Motor neuron (in vitro differentiated cells): ENCODE results near the gene TAMM41. TPM values are rescaled to one million over a fixed set of nuclear protein-coding genes. Genes with fewer than 3 reads are reported as not detected.
A peak's percentile ranks its signal among the peaks of the same experiment; 100 is the strongest.
"Not testable (repeated sequence)": the region's sequence is repeated elsewhere in the genome, so short reads cannot be mapped to it uniquely, and the experiment has no call there.

Experiments used
- ATAC-seq, 8 experiments: fragments of 200-7000 bp; cut with Tn5 transposase; replicated peaks in 6 of 8; 2 replicates each; pipeline ENCODE4 v1.8.0; 2021; ENCODE audit warnings: mild to moderate bottlenecking in 8 of 8, moderate library complexity in 8 of 8
- H3K27ac ChIP-seq, 2 donors: fragments of 250-450 bp; sonication (Bioruptor Pico); 2 replicates each; pipeline ENCODE4 v1.9.0; 2021; ENCODE audit warnings: antibody characterized with exemption in 2 of 2, mild to moderate bottlenecking in 2 of 2, moderate library complexity in 1 of 2
- H3K4me1 ChIP-seq, 2 donors: fragments of 250-450 bp; sonication (Bioruptor Pico); replicated peaks in 1 of 2; 2 replicates each; pipeline ENCODE4 v1.6.1; 2021; ENCODE audit warnings: antibody characterized with exemption in 2 of 2, mild to moderate bottlenecking in 2 of 2, moderate library complexity in 1 of 2
- H3K4me3 ChIP-seq, 5 donors: fragments of 250-450 bp; sonication (Bioruptor Pico); 2 replicates each; pipeline ENCODE4 v1.9.0; 2021; ENCODE audit warnings: antibody characterized with exemption in 5 of 5, mild to moderate bottlenecking in 5 of 5, moderate library complexity in 4 of 5
- WGBS, 10 experiments: fragments of 450-650 bp; shearing (Covaris generic); methylation state at CpG; one replicate each; pipeline ENCODE4 v1.0.0; 2022; 5-methylcytosine and 5-hydroxymethylcytosine counted together
- in situ Hi-C, 9 experiments: fragments of 400-800 bp; cut with MboI; loops; one replicate each; pipeline ENCODE4 v1.15.0; 2021; ENCODE audit warnings: low sequenced_read_pairs in 9 of 9, low pct_unique_long_range_greater_than_20kb in 2 of 9; ENCODE audit not compliant: unreplicated experiment in 9 of 9
- total RNA-seq, 8 experiments: library from RNA; unstranded; fragments of 300-600 nt; gene quantifications; 2 replicates each; pipeline versions ENCODE4 v1.2.3 to v1.2.4, GENCODE V29; 2022

The TAMM41 gene
- total RNA-seq, 8 experiments from 2014 or later, result 8.8 to 35.0 (median 12.1) TPM

GRCh38 chr3:11776346-11776745 is 70.3 kb downstream of the TAMM41 start:
- no peak for ATAC-seq
- 70 to 100% (median 95%) methylated on average over 1 to 7 of the region's 8 CpGs for WGBS, 10 experiments
- H3K4me3 ChIP-seq, result no peak overlapping the region
- in situ Hi-C loops, result no loop called here
- H3K4me1 ChIP-seq, result peaks cover 0 to 5% of the 10 kb centered on the region in 2 donors
- no peak overlapping the region for H3K27ac ChIP-seq

- Histone ChIP-seq H3K4me3 (no peak overlapping the region), H3K27ac (no peak overlapping the region), H3K4me1 (peaks cover 8 to 13% of the 10 kb centered on the region in 2 donors)
- no peak for ATAC-seq
- in situ Hi-C loops, result no loop called here
- WGBS, 10 experiments, result 68 to 100% (median 95%) methylated on average over 1 to 7 of the region's 8 CpGs; no CpG with 5 or more reads in 3 of the 10 experiments
These were observed 71.2 kb downstream of the TAMM41 start for GRCh38 chr3:11775493-11775892.

- H3K4me1 ChIP-seq, result peaks cover 10 to 22% of the 10 kb centered on the region in 2 donors
- peak; percentile 54 to 79 (median 66) for ATAC-seq
- in situ Hi-C loops, result no loop called here
- H3K4me3 ChIP-seq, result no peak overlapping the region
- no peak overlapping the region for H3K27ac ChIP-seq
- WGBS, 10 experiments, result 0 to 33% methylated on average over 1 of the region's 2 CpGs; no CpG with 5 or more reads in 8 of the 10 experiments
These were observed 72.3 kb downstream of the TAMM41 start for GRCh38 chr3:11774296-11774877.

- H3K27ac ChIP-seq, in situ Hi-C loops, H3K4me3 ChIP-seq, ATAC-seq: not testable (repeated sequence)
- H3K4me1 ChIP-seq, result peaks cover 10 to 22% of the 10 kb centered on the region in 2 donors
- WGBS, 10 experiments, result 19 to 93% (median 78%) methylated on average over 2 to 7 of the region's 7 CpGs
These were observed 74.8 kb downstream of the TAMM41 start for GRCh38 chr3:11771931-11772330.

GRCh38 chr3:11770477-11771391 is 76.0 kb downstream of the TAMM41 start:
- in situ Hi-C loops, result no loop called here
- WGBS, 10 experiments, result 7 to 51% (median 22%) methylated on average over 2 to 15 of the region's 20 CpGs; no CpG with 5 or more reads in 1 of the 10 experiments
- H3K4me1 ChIP-seq, result peaks cover 10 to 22% of the 10 kb centered on the region in 2 donors
- H3K27ac ChIP-seq, result peak overlapping the region; percentile 56 to 72
- ATAC-seq, result peak; percentile 90 to 99 (median 98)
- H3K4me3 ChIP-seq, result peak overlapping the region in 1 of 5 donors; percentile 9

- in situ Hi-C loops, result no loop called here
- peak overlapping the region; percentile 34 to 72 for H3K27ac ChIP-seq
- ATAC-seq, result peak in 7 of 8 experiments; percentile 8 to 40 (median 32)
These were observed 76.8 kb downstream of the TAMM41 start for GRCh38 chr3:11769704-11770476.

GRCh38 chr3:11768604-11769003 is 78.1 kb downstream of the TAMM41 start:
- Histone ChIP-seq H3K4me1 (peaks cover 10 to 17% of the 10 kb centered on the region in 2 donors), H3K27ac (no peak overlapping the region), H3K4me3 (no peak overlapping the region)
- ATAC-seq, result no peak
- WGBS, 10 experiments, result 63 to 100% (median 89%) methylated on average over 1 to 3 of the region's 3 CpGs; no CpG with 5 or more reads in 2 of the 10 experiments
- in situ Hi-C loops, result no loop called here

More at GRCh38 chr3:11769704-11770476, 76.8 kb downstream of the TAMM41 start:
- H3K4me1 ChIP-seq, result peaks cover 10 to 22% of the 10 kb centered on the region in 2 donors
- WGBS, 10 experiments, result 50 to 100% (median 85%) methylated on average over 1 to 6 of the region's 10 CpGs; no CpG with 5 or more reads in 2 of the 10 experiments
- H3K4me3 ChIP-seq, result peak overlapping the region in 1 of 5 donors; percentile 9

- H3K4me3 ChIP-seq, result no peak overlapping the region
- ATAC-seq, result no peak
- WGBS, 10 experiments, result 0 to 100% (median 78%) methylated on average over 1 to 5 of the region's 5 CpGs; no CpG with 5 or more reads in 1 of the 10 experiments
- in situ Hi-C loops, result no loop called here
- peaks cover 0 to 5% of the 10 kb centered on the region in 2 donors for H3K4me1 ChIP-seq
- no peak overlapping the region for H3K27ac ChIP-seq
These were observed 81.7 kb downstream of the TAMM41 start for GRCh38 chr3:11764931-11765363.

GRCh38 chr3:11759996-11760395 is 86.7 kb downstream of the TAMM41 start:
- H3K27ac ChIP-seq, result no peak overlapping the region
- peaks cover 7 to 14% of the 10 kb centered on the region in 2 donors for H3K4me1 ChIP-seq
- in situ Hi-C loops, result no loop called here
- 0 to 100% (median 62%) methylated on average over 1 to 2 of the region's 2 CpGs for WGBS, 10 experiments
- ATAC-seq, result no peak
- no peak overlapping the region for H3K4me3 ChIP-seq

GRCh38 chr3:11757929-11758328 is 88.8 kb downstream of the TAMM41 start:
- peak in 2 of 8 experiments; percentile 30 to 35 for ATAC-seq
- WGBS, 10 experiments, result 62 to 94% (median 83%) methylated on average over 2 to 5 of the region's 6 CpGs; no CpG with 5 or more reads in 3 of the 10 experiments
- Histone ChIP-seq H3K4me1 (peaks cover 7 to 14% of the 10 kb centered on the region in 2 donors), H3K4me3 (no peak overlapping the region), H3K27ac (peak overlapping the region; percentile 35 to 79)
- in situ Hi-C loops, result no loop called here

GRCh38 chr3:11757441-11757875 is 89.2 kb downstream of the TAMM41 start:
- in situ Hi-C loops, result no loop called here
- 30 to 80% (median 52%) methylated on average over 1 to 4 of the region's 9 CpGs; no CpG with 5 or more reads in 4 of the 10 experiments for WGBS, 10 experiments
- ATAC-seq, result peak in 5 of 8 experiments; percentile 96 to 98 (median 97)
- Histone ChIP-seq H3K27ac (peak overlapping the region; percentile 35 to 79), H3K4me1 (peaks cover 7 to 14% of the 10 kb centered on the region in 2 donors), H3K4me3 (no peak overlapping the region)

GRCh38 chr3:11755276-11755675 is 91.4 kb downstream of the TAMM41 start:
- Histone ChIP-seq H3K4me1 (peaks cover 7 to 14% of the 10 kb centered on the region in 2 donors), H3K4me3 (no peak overlapping the region), H3K27ac (no peak overlapping the region)
- WGBS, 10 experiments, result 67 to 91% (median 78%) methylated on average over 1 to 9 of the region's 12 CpGs; no CpG with 5 or more reads in 2 of the 10 experiments
- in situ Hi-C loops, result no loop called here
- ATAC-seq, result no peak
